SK-N-SH treated with all-trans-retinoic acid at 6 μM for 48 hours (cell line): Measurements from ENCODE around the gene CBL.

Source experiments
- ATAC-seq: fragments of 200-7000 bp; cut with Tn5 transposase; 3 replicates; pipeline ENCODE4 v1.9.1; 2020; ENCODE audit warnings: mild to moderate bottlenecking, moderate library complexity
- ARNTL ChIP-seq: fragments of 450-650 bp; formaldehyde crosslinking; IDR thresholded peaks from 2 replicates; pipeline ENCODE4 v1.5.0; 2020; ENCODE audit warnings: low read depth, mild to moderate bottlenecking, moderate library complexity, borderline replicate concordance
- BACH2 ChIP-seq: fragments of 250-450 bp; sonication (Bioruptor Pico); IDR thresholded peaks from 2 replicates; pipeline ENCODE4 v1.9.0; 2021; ENCODE audit warnings: mild to moderate bottlenecking, borderline replicate concordance
- ESRRG ChIP-seq: fragments of 250-450 bp; sonication (Bioruptor Pico); IDR thresholded peaks from 2 replicates; pipeline ENCODE4 v1.6.1; 2021; ENCODE audit warnings: mild to moderate bottlenecking
- GLIS3 ChIP-seq: fragments of 250-450 bp; sonication (Bioruptor Pico); IDR thresholded peaks from 2 replicates; pipeline ENCODE4 v1.5.0; 2020; ENCODE audit warnings: mild to moderate bottlenecking, moderate library complexity
- ISL1 ChIP-seq: fragments of 250-450 bp; sonication (Bioruptor Pico); IDR thresholded peaks from 2 replicates; pipeline ENCODE4 v2.1.2; 2022; ENCODE audit warnings: mild to moderate bottlenecking, moderate library complexity
- OSR1 ChIP-seq: fragments of 250-450 bp; sonication (Bioruptor Pico); IDR thresholded peaks from 2 replicates; pipeline ENCODE4 v1.8.0; 2022; ENCODE audit warnings: moderate library complexity, mild to moderate bottlenecking, inconsistent platforms
- PPARA ChIP-seq: fragments of 250-450 bp; sonication (Bioruptor Pico); IDR thresholded peaks from 2 replicates; pipeline ENCODE4 v1.5.0; 2020; ENCODE audit warnings: mild to moderate bottlenecking, borderline replicate concordance
- TOX ChIP-seq: fragments of 250-450 bp; sonication (Bioruptor Pico); IDR thresholded peaks from 2 replicates; pipeline ENCODE4 v1.8.0; 2021; ENCODE audit warnings: mild to moderate bottlenecking, moderate library complexity, borderline replicate concordance
- ZC3H10 ChIP-seq: fragments of 250-450 bp; sonication (Bioruptor Pico); IDR thresholded peaks from 2 replicates; pipeline ENCODE4 v1.5.1; 2021; ENCODE audit warnings: mild to moderate bottlenecking, moderate library complexity
- ZFP3 ChIP-seq: fragments of 250-450 bp; sonication (Bioruptor Pico); IDR thresholded peaks from 2 replicates; pipeline ENCODE4 v1.5.0; 2020; ENCODE audit warnings: mild to moderate bottlenecking, moderate library complexity
- ZFP30 ChIP-seq: fragments of 450-650 bp; formaldehyde crosslinking; IDR thresholded peaks from 2 replicates; pipeline ENCODE4 v1.5.0; 2022; ENCODE audit warnings: mild to moderate bottlenecking, moderate library complexity
- ZNF565 ChIP-seq: fragments of 450-650 bp; formaldehyde crosslinking; conservative IDR thresholded peaks from 2 replicates; pipeline ENCODE4 v1.5.0; 2020; ENCODE audit warnings: low read depth, mild to moderate bottlenecking, moderate library complexity
- ZNF70 ChIP-seq: fragments of 450-650 bp; formaldehyde crosslinking; IDR thresholded peaks from 2 replicates; pipeline ENCODE4 v1.5.0; 2020; ENCODE audit warnings: mild to moderate bottlenecking, moderate library complexity
- ZNF8 ChIP-seq: fragments of 450-650 bp; formaldehyde crosslinking; IDR thresholded peaks from 2 replicates; pipeline ENCODE4 v1.5.0; 2020; ENCODE audit warnings: mild to moderate bottlenecking, moderate library complexity
- TF ChIP-seq, protein P1 (sequence below): fragments of 250-450 bp; sonication (Bioruptor Pico); IDR thresholded peaks from 2 replicates; pipeline ENCODE4 v1.5.1; 2020; ENCODE audit warnings: low read depth, mild to moderate bottlenecking, moderate library complexity
- TF ChIP-seq, protein P2 (sequence below): fragments of 250-450 bp; sonication (Bioruptor Pico); IDR thresholded peaks from 2 replicates; pipeline ENCODE4 v1.5.1; 2021; ENCODE audit warnings: mild to moderate bottlenecking, moderate library complexity
- TF ChIP-seq, protein P3 (sequence below): fragments of 250-450 bp; sonication (Bioruptor Pico); IDR thresholded peaks from 2 replicates; pipeline ENCODE4 v1.5.0; 2020; ENCODE audit warnings: mild to moderate bottlenecking, moderate library complexity
- TF ChIP-seq, protein P4 (sequence below): fragments of 250-450 bp; sonication (Bioruptor Pico); IDR thresholded peaks from 2 replicates; pipeline ENCODE4 v1.8.0; 2020; ENCODE audit warnings: mild to moderate bottlenecking, moderate library complexity, borderline replicate concordance
- TF ChIP-seq, protein P5 (sequence below): fragments of 250-450 bp; sonication (Bioruptor Pico); IDR thresholded peaks from 2 replicates; pipeline ENCODE4 v1.8.0; 2021; ENCODE audit warnings: low read depth, mild to moderate bottlenecking, moderate library complexity, borderline replicate concordance

The CBL gene

DNA sequence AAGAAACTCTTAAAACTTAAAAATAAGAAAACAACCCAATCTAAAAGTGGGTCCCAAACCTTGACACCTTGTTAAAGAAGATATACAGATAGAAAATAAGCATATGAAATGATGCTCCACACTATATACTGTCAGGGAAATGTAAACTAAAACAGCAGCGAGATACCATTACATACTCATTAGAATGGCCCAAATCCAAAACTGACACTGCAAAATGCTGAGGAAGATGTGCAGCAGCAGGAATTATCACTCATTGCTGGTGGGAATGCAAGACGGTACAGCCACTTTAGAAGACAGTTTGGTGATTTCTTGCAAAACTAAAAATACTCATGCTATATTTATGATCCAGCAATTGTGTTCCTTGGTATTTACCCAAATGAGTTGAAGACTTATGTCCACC lies 123.2 kb downstream of the CBL start:
- no peak for TF ChIP-seq ZFP30
- TF ChIP-seq ZC3H10 (CRISPR knock-in tag), result no peak
- no peak for TF ChIP-seq ISL1 (CRISPR knock-in tag)
- no peak for TF ChIP-seq ZNF565 (CRISPR knock-in tag)
- TF ChIP-seq, protein P1, sequence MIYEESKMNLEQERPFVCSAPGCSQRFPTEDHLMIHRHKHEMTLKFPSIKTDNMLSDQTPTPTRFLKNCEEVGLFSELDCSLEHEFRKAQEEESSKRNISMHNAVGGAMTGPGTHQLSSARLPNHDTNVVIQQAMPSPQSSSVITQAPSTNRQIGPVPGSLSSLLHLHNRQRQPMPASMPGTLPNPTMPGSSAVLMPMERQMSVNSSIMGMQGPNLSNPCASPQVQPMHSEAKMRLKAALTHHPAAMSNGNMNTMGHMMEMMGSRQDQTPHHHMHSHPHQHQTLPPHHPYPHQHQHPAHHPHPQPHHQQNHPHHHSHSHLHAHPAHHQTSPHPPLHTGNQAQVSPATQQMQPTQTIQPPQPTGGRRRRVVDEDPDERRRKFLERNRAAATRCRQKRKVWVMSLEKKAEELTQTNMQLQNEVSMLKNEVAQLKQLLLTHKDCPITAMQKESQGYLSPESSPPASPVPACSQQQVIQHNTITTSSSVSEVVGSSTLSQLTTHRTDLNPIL (CRISPR knock-in tag), result no peak
- TF ChIP-seq, protein P2, sequence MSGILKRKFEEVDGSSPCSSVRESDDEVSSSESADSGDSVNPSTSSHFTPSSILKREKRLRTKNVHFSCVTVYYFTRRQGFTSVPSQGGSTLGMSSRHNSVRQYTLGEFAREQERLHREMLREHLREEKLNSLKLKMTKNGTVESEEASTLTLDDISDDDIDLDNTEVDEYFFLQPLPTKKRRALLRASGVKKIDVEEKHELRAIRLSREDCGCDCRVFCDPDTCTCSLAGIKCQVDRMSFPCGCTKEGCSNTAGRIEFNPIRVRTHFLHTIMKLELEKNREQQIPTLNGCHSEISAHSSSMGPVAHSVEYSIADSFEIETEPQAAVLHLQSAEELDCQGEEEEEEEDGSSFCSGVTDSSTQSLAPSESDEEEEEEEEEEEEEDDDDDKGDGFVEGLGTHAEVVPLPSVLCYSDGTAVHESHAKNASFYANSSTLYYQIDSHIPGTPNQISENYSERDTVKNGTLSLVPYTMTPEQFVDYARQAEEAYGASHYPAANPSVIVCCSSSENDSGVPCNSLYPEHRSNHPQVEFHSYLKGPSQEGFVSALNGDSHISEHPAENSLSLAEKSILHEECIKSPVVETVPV (CRISPR knock-in tag), result no peak
- no peak for TF ChIP-seq ARNTL (CRISPR knock-in tag)
- no peak for TF ChIP-seq PPARA (CRISPR knock-in tag)
- no peak for TF ChIP-seq ZNF8 (CRISPR knock-in tag)
- no peak for TF ChIP-seq OSR1 (CRISPR knock-in tag)
- no peak for TF ChIP-seq ESRRG (CRISPR knock-in tag)
- no peak for TF ChIP-seq ZNF70 (CRISPR knock-in tag)
- TF ChIP-seq ZFP3, result no peak
- TF ChIP-seq TOX (CRISPR knock-in tag), result no peak
- no peak for ATAC-seq

DNA sequence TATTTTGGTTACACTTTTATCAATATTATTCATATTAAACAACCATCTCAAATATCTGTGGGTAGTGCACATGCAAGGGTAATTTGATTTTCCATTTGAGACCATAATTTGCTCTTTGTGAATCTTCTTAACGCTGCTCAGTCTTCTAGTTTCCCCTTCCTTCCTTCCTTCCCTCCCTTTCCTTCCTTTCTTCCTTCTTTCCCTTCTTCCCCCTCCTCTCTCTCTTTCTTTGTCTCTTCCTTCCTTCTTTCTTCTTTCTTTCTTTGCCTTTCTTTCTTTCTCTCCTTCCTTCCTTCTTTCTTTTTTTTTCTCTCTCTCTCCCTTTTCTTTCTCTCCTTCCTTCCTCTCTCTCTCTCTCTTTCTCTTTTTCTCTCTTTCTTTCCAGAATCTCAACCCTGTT lies 124.1 kb downstream of the CBL start:
- no peak for TF ChIP-seq ZNF8 (CRISPR knock-in tag)
- ATAC-seq, result no peak

DNA sequence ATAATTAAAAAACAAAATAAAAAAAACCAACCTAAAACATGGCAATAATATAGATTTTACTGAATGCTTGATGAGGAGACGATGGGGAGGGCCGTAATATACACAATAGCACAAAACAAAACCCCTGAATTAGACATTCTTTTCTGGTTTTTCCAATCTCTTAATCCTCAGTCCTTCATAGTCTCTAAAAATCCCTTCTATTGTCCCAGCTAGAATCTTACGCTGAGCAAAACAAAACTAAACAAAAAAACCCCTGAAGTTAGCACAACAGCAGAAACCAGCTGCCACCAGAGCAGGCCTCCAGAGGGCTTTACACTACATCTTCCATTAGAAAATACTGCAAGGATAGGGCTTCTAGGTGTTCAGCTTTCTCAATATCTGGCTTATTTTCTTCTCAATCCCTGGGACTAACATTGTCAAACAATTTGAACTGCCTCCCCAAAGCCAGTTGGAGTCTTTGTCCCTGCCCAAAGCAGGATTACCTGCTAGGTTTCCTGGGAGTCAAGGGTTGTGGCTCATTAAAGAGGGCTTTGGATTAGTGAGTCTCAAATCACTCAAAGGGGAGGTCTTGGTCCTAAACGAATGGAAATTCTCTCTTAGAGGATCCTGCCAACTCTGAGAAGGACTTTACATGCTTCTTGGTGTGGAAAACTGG lies 126.1 kb downstream of the CBL start:
- TF ChIP-seq, protein P3, sequence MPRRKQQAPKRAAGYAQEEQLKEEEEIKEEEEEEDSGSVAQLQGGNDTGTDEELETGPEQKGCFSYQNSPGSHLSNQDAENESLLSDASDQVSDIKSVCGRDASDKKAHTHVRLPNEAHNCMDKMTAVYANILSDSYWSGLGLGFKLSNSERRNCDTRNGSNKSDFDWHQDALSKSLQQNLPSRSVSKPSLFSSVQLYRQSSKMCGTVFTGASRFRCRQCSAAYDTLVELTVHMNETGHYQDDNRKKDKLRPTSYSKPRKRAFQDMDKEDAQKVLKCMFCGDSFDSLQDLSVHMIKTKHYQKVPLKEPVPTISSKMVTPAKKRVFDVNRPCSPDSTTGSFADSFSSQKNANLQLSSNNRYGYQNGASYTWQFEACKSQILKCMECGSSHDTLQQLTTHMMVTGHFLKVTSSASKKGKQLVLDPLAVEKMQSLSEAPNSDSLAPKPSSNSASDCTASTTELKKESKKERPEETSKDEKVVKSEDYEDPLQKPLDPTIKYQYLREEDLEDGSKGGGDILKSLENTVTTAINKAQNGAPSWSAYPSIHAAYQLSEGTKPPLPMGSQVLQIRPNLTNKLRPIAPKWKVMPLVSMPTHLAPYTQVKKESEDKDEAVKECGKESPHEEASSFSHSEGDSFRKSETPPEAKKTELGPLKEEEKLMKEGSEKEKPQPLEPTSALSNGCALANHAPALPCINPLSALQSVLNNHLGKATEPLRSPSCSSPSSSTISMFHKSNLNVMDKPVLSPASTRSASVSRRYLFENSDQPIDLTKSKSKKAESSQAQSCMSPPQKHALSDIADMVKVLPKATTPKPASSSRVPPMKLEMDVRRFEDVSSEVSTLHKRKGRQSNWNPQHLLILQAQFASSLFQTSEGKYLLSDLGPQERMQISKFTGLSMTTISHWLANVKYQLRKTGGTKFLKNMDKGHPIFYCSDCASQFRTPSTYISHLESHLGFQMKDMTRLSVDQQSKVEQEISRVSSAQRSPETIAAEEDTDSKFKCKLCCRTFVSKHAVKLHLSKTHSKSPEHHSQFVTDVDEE (CRISPR knock-in tag), result no peak
- TF ChIP-seq ARNTL (CRISPR knock-in tag), result no peak
- TF ChIP-seq ZC3H10 (CRISPR knock-in tag), result no peak
- TF ChIP-seq ESRRG (CRISPR knock-in tag), result no peak
- TF ChIP-seq ZFP30, result no peak
- TF ChIP-seq BACH2 (CRISPR knock-in tag), result no peak
- TF ChIP-seq ZNF70 (CRISPR knock-in tag), result no peak
- TF ChIP-seq GLIS3, result no peak
- TF ChIP-seq, protein P4, sequence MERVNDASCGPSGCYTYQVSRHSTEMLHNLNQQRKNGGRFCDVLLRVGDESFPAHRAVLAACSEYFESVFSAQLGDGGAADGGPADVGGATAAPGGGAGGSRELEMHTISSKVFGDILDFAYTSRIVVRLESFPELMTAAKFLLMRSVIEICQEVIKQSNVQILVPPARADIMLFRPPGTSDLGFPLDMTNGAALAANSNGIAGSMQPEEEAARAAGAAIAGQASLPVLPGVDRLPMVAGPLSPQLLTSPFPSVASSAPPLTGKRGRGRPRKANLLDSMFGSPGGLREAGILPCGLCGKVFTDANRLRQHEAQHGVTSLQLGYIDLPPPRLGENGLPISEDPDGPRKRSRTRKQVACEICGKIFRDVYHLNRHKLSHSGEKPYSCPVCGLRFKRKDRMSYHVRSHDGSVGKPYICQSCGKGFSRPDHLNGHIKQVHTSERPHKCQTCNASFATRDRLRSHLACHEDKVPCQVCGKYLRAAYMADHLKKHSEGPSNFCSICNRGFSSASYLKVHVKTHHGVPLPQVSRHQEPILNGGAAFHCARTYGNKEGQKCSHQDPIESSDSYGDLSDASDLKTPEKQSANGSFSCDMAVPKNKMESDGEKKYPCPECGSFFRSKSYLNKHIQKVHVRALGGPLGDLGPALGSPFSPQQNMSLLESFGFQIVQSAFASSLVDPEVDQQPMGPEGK (CRISPR knock-in tag), result no peak
- TF ChIP-seq ZFP3, result no peak
- TF ChIP-seq, protein P2 (CRISPR knock-in tag), result no peak
- TF ChIP-seq ISL1 (CRISPR knock-in tag), result no peak
- TF ChIP-seq, protein P5, sequence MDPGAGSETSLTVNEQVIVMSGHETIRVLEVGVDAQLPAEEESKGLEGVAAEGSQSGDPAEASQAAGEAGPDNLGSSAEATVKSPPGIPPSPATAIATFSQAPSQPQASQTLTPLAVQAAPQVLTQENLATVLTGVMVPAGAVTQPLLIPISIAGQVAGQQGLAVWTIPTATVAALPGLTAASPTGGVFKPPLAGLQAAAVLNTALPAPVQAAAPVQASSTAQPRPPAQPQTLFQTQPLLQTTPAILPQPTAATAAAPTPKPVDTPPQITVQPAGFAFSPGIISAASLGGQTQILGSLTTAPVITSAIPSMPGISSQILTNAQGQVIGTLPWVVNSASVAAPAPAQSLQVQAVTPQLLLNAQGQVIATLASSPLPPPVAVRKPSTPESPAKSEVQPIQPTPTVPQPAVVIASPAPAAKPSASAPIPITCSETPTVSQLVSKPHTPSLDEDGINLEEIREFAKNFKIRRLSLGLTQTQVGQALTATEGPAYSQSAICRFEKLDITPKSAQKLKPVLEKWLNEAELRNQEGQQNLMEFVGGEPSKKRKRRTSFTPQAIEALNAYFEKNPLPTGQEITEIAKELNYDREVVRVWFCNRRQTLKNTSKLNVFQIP (CRISPR knock-in tag), result no peak
- TF ChIP-seq ZNF8 (CRISPR knock-in tag), result no peak

More for the DNA sequence above, 126.1 kb downstream of the CBL start:
- no peak for ATAC-seq
